ENCODE results near the gene ELF4.

ELF4 gene

GRCh38 chrX:130032552-130032951 is 77.7 kb downstream of the ELF4 start (continued):
- TF ChIP-seq ZBTB20 (tag by site-specific recombination; IDR thresholded peaks at IDR 0.05) (no peak), ZNF426 (tag by site-specific recombination; IDR thresholded peaks at IDR 0.05) (peak; percentile 86), ZNF645 (tag by site-specific recombination; IDR thresholded peaks at IDR 0.05) (no peak), ZNF501 (tag by site-specific recombination; IDR thresholded peaks at IDR 0.05) (peak; percentile 62; the same call in 1 of the 2 replicates), ZNF510 (tag by site-specific recombination; IDR thresholded peaks at IDR 0.05; ENCODE audit: insufficient replicate concordance) (peak; percentile 84), ZNF843 (tag by site-specific recombination; IDR thresholded peaks at IDR 0.05) (no peak), ZXDB (tag by site-specific recombination; IDR thresholded peaks at IDR 0.05) (peak; percentile 44; the same call in 1 of the 2 replicates), ZBTB11 (tag by site-specific recombination; conservative IDR thresholded peaks at IDR 0.05; ENCODE audit: low read depth) (peak; percentile 77), ZNF354C (tag by site-specific recombination; IDR thresholded peaks at IDR 0.05; ENCODE audit: borderline replicate concordance, low read depth) (peak; percentile 68; the same call in 1 of the 2 replicates), PRDM10 (tag by site-specific recombination; IDR thresholded peaks at IDR 0.05) (no peak), ZNF19 (tag by site-specific recombination; IDR thresholded peaks at IDR 0.05; ENCODE audit: low read depth) (0 out of 2 replicates have a peak, but pooled peaks have one; percentile 42), REPIN1 (tag by site-specific recombination; IDR thresholded peaks at IDR 0.05; ENCODE audit: low read depth) (no peak), ZNF302 (tag by site-specific recombination; IDR thresholded peaks at IDR 0.05; ENCODE audit: low read depth) (no peak), ZNF629 (tag by site-specific recombination; IDR thresholded peaks at IDR 0.05) (peak; percentile 54), ZNF776 (tag by site-specific recombination; IDR thresholded peaks at IDR 0.05; ENCODE audit: borderline replicate concordance) (no peak), KLF1 (tag by site-specific recombination; IDR thresholded peaks at IDR 0.05) (no peak), ZNF223 (tag by site-specific recombination; IDR thresholded peaks at IDR 0.05) (0 out of 2 replicates have a peak, but pooled peaks have one; percentile 17), REST (tag by site-specific recombination; IDR thresholded peaks at IDR 0.05) (peak; percentile 72), GFI1B (tag by site-specific recombination; IDR thresholded peaks at IDR 0.05) (peak; percentile 44; the same call in 1 of the 2 replicates), ZNF292 (tag by site-specific recombination; IDR thresholded peaks at IDR 0.05; ENCODE audit: borderline replicate concordance, low read depth) (0 out of 2 replicates have a peak, but pooled peaks have one; percentile 68), MYNN (tag by site-specific recombination; IDR thresholded peaks at IDR 0.05; ENCODE audit: borderline replicate concordance) (peak; percentile 25; the same call in 1 of the 2 replicates)
